Esophagus (tissue), 2 donors: ENCODE results near the gene WDFY4. TPM values are rescaled to one million over a fixed set of nuclear protein-coding genes. Genes with fewer than 3 reads are reported as not detected.

Experiments
- H3K27ac ChIP-seq, 2 donors: one replicate each; pipeline ENCODE4 v1.5.1; 2013; ENCODE audit warnings: low read depth in 2 of 2, mild to moderate bottlenecking in 2 of 2, inconsistent platforms in 1 of 2, low read length in 1 of 2, moderate library complexity in 1 of 2
- H3K27me3 ChIP-seq, 2 donors: one replicate each; pipeline ENCODE4 v1.6.1; 2013; ENCODE audit warnings: low read length in 2 of 2, control low read depth in 1 of 2, mild to moderate bottlenecking in 1 of 2; ENCODE audit not compliant: insufficient read depth in 2 of 2, control insufficient read depth in 1 of 2
- H3K36me3 ChIP-seq, 2 donors: one replicate each; pipeline ENCODE4 v1.6.1; 2013; ENCODE audit warnings: low read length in 1 of 2; ENCODE audit not compliant: control insufficient read depth in 2 of 2, insufficient read depth in 2 of 2
- H3K4me1 ChIP-seq, 2 donors: one replicate each; pipeline ENCODE4 v1.6.1; 2013; ENCODE audit warnings: low read length in 1 of 2; ENCODE audit not compliant: control insufficient read depth in 2 of 2, insufficient read depth in 2 of 2
- H3K4me3 ChIP-seq, 2 donors: one replicate each; pipeline ENCODE4 v1.5.1; 2013; ENCODE audit warnings: low read length in 2 of 2, mild to moderate bottlenecking in 2 of 2, low read depth in 1 of 2, moderate library complexity in 1 of 2
- H3K9me3 ChIP-seq, 2 donors: one replicate each; pipeline ENCODE4 v1.6.1; 2013; ENCODE audit warnings: mild to moderate bottlenecking in 2 of 2, low read depth in 1 of 2, low read length in 1 of 2, moderate library complexity in 1 of 2; ENCODE audit not compliant: control insufficient read depth in 2 of 2, insufficient read depth in 1 of 2
- WGBS, 2 donors: extraction: QIAGEN DNeasy Blood & Tissue Kit; methylation state at CpG; one replicate each; pipeline ENCODE4 v1.1.7; 2013; 5-methylcytosine and 5-hydroxymethylcytosine counted together
- polyA plus RNA-seq, 2 donors: library from polyadenylated mRNA; stranded (reverse); fragments of 200-250 nt; gene quantifications; one replicate each; pipeline ENCODE4 v1.2.3, GENCODE V29; 2013
- donor health status: healthy with polysubstance abuse.
- donor health status: Bipolar disorder and iron deficiency.

Gene WDFY4
- polyA plus RNA-seq, 2 donors: 0.43 to 0.79 TPM

- peaks cover 0 to 9% of the 10 kb centered on the region in 2 donors for H3K4me1 ChIP-seq
Measured at GRCh38 chr10:48696535-48696873, 11.8 kb downstream of the WDFY4 start.

GRCh38 chr10:48697091-48697490, 12.4 kb downstream of the WDFY4 start:
- H3K36me3 ChIP-seq: no peaks in the 10 kb centered on the region
- no peaks in the 10 kb centered on the region for H3K27me3 ChIP-seq
- H3K4me1 ChIP-seq: peaks cover 0 to 6% of the 10 kb centered on the region in 2 donors
- H3K27ac ChIP-seq: no peak overlapping the region
- no peak overlapping the region for H3K4me3 ChIP-seq
- H3K9me3 ChIP-seq: no peaks in the 10 kb centered on the region
- WGBS, 2 donors: 78 to 88% methylated on average over 5 of the region's 5 CpGs

More at GRCh38 chr10:48696535-48696873, 11.8 kb downstream of the WDFY4 start:
- H3K27ac ChIP-seq: no peak overlapping the region
- no peaks in the 10 kb centered on the region for H3K27me3 ChIP-seq
- H3K9me3 ChIP-seq: no peaks in the 10 kb centered on the region
- no peaks in the 10 kb centered on the region for H3K36me3 ChIP-seq
- WGBS, 2 donors: 88 to 93% methylated on average over 4 of the region's 4 CpGs
- H3K4me3 ChIP-seq: no peak overlapping the region

GRCh38 chr10:48697821-48698764, 13.4 kb downstream of the WDFY4 start:
- 86 to 90% methylated on average over 19 of the region's 19 CpGs for WGBS, 2 donors
- Histone ChIP-seq H3K4me3 (no peak overlapping the region), H3K27ac (no peak overlapping the region)

GRCh38 chr10:48699011-48699627, 14.4 kb downstream of the WDFY4 start:
- Histone ChIP-seq H3K4me1 (peaks cover 0 to 2% of the 10 kb centered on the region in 2 donors), H3K4me3 (no peak overlapping the region), H3K27ac (no peak overlapping the region), H3K36me3 (no peaks in the 10 kb centered on the region), H3K9me3 (no peaks in the 10 kb centered on the region), H3K27me3 (no peaks in the 10 kb centered on the region)
- 72 to 74% methylated on average over 8 of the region's 8 CpGs for WGBS, 2 donors

More at GRCh38 chr10:48697821-48698764, 13.4 kb downstream of the WDFY4 start:
- H3K4me1 ChIP-seq: no peaks in the 10 kb centered on the region
- no peaks in the 10 kb centered on the region for H3K36me3 ChIP-seq
- H3K27me3 ChIP-seq: no peaks in the 10 kb centered on the region
- H3K9me3 ChIP-seq: no peaks in the 10 kb centered on the region

GRCh38 chr10:48700071-48700470, 15.4 kb downstream of the WDFY4 start:
- Histone ChIP-seq H3K4me1 (peaks cover 0 to 7% of the 10 kb centered on the region in 2 donors), H3K27ac (no peak overlapping the region), H3K4me3 (no peak overlapping the region), H3K9me3 (no peaks in the 10 kb centered on the region), H3K27me3 (no peaks in the 10 kb centered on the region), H3K36me3 (no peaks in the 10 kb centered on the region)
- 68 to 79% methylated on average over 2 of the region's 2 CpGs for WGBS, 2 donors

GRCh38 chr10:48700493-48700892, 15.8 kb downstream of the WDFY4 start:
- H3K27me3 ChIP-seq: no peaks in the 10 kb centered on the region
- peaks cover 0 to 7% of the 10 kb centered on the region in 2 donors for H3K4me1 ChIP-seq
- no peak overlapping the region for H3K4me3 ChIP-seq
- H3K36me3 ChIP-seq: no peaks in the 10 kb centered on the region
- 77 to 86% methylated on average over 9 of the region's 9 CpGs for WGBS, 2 donors
- no peak overlapping the region for H3K27ac ChIP-seq
- H3K9me3 ChIP-seq: no peaks in the 10 kb centered on the region

- H3K27me3 ChIP-seq: no peaks in the 10 kb centered on the region
- no peaks in the 10 kb centered on the region for H3K36me3 ChIP-seq
- H3K27ac ChIP-seq: no peak overlapping the region
- no peak overlapping the region for H3K4me3 ChIP-seq
- no peaks in the 10 kb centered on the region for H3K9me3 ChIP-seq
- peaks cover 0 to 7% of the 10 kb centered on the region in 2 donors for H3K4me1 ChIP-seq
- WGBS, 2 donors: 67 to 68% methylated on average over 8 of the region's 8 CpGs
Measured at GRCh38 chr10:48701139-48701901, 16.6 kb downstream of the WDFY4 start.

- H3K36me3 ChIP-seq: no peaks in the 10 kb centered on the region
- peaks cover 0 to 7% of the 10 kb centered on the region in 2 donors for H3K4me1 ChIP-seq
- H3K27ac ChIP-seq: no peak overlapping the region
Measured at GRCh38 chr10:48701941-48702340, 17.3 kb downstream of the WDFY4 start.

GRCh38 chr10:48703531-48704122, 19.0 kb downstream of the WDFY4 start:
- 72 to 84% methylated on average over 5 of the region's 5 CpGs for WGBS, 2 donors
- no peaks in the 10 kb centered on the region for H3K27me3 ChIP-seq
- H3K4me1 ChIP-seq: peaks cover 0 to 7% of the 10 kb centered on the region in 2 donors
- H3K36me3 ChIP-seq: no peaks in the 10 kb centered on the region
- H3K9me3 ChIP-seq: no peaks in the 10 kb centered on the region
- H3K27ac ChIP-seq: no peak overlapping the region
- no peak overlapping the region for H3K4me3 ChIP-seq

More at GRCh38 chr10:48701941-48702340, 17.3 kb downstream of the WDFY4 start:
- Histone ChIP-seq H3K4me3 (no peak overlapping the region), H3K27me3 (no peaks in the 10 kb centered on the region), H3K9me3 (no peaks in the 10 kb centered on the region)
